ENCODE results near the gene LRRFIP2.

GRCh38 chr3:37093481-37093880 is 80.9 kb downstream of the LRRFIP2 start:
- TF ChIP-seq POLR2A (IDR thresholded peaks at IDR 0.05), result no peak
- TF ChIP-seq, protein P1, sequence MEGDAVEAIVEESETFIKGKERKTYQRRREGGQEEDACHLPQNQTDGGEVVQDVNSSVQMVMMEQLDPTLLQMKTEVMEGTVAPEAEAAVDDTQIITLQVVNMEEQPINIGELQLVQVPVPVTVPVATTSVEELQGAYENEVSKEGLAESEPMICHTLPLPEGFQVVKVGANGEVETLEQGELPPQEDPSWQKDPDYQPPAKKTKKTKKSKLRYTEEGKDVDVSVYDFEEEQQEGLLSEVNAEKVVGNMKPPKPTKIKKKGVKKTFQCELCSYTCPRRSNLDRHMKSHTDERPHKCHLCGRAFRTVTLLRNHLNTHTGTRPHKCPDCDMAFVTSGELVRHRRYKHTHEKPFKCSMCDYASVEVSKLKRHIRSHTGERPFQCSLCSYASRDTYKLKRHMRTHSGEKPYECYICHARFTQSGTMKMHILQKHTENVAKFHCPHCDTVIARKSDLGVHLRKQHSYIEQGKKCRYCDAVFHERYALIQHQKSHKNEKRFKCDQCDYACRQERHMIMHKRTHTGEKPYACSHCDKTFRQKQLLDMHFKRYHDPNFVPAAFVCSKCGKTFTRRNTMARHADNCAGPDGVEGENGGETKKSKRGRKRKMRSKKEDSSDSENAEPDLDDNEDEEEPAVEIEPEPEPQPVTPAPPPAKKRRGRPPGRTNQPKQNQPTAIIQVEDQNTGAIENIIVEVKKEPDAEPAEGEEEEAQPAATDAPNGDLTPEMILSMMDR (IDR thresholded peaks at IDR 0.05), result no peak
